DOHH2 (cell line): ENCODE data around the gene GDPD4.

Source experiments
- H3F3A ChIP-seq: fragments of 200-600 bp; sonication (generic), shearing (Covaris generic); 2 replicates; pipeline ENCODE4 v1.6.0; 2016; ENCODE audit warnings: antibody characterized with exemption, mild to moderate bottlenecking; ENCODE audit not compliant: control insufficient read depth, insufficient read depth
- H3K27ac ChIP-seq: fragments of 200-600 bp; sonication (generic); 2 replicates; pipeline ENCODE4 v1.5.1; 2014; ENCODE audit warnings: low read depth, mild to moderate bottlenecking, low read length, moderate library complexity
- H3K27me3 ChIP-seq: fragments of 200-600 bp; sonication (generic); 2 replicates; pipeline ENCODE4 v1.6.1; 2014; ENCODE audit warnings: mild to moderate bottlenecking, low read length, mixed read lengths; ENCODE audit not compliant: control insufficient read depth
- H3K36me3 ChIP-seq: fragments of 200-600 bp; sonication (generic); 2 replicates; pipeline ENCODE4 v1.6.1; 2014; ENCODE audit warnings: mild to moderate bottlenecking, low read length, moderate library complexity, mixed read lengths; ENCODE audit not compliant: control insufficient read depth
- H3K4me1 ChIP-seq: fragments of 200-600 bp; sonication (generic); 2 replicates; pipeline ENCODE4 v1.6.1; 2014; ENCODE audit warnings: mild to moderate bottlenecking, low read length, mixed read lengths; ENCODE audit not compliant: control insufficient read depth
- H3K4me2 ChIP-seq: fragments of 200-600 bp; sonication (generic); 2 replicates; pipeline ENCODE4 v1.6.0; 2014; ENCODE audit warnings: mild to moderate bottlenecking, low read length, moderate library complexity
- H3K4me3 ChIP-seq: fragments of 200-600 bp; sonication (generic); 2 replicates; pipeline ENCODE4 v1.5.1; 2014; ENCODE audit warnings: mild to moderate bottlenecking, low read length, mixed read lengths
- H3K79me2 ChIP-seq: fragments of 200-600 bp; sonication (generic); 2 replicates; pipeline ENCODE4 v1.6.1; 2014; ENCODE audit warnings: mild to moderate bottlenecking, low read length, mixed read lengths; ENCODE audit not compliant: control insufficient read depth
- H3K9me2 ChIP-seq: fragments of 200-600 bp; sonication (generic); replicated peaks from 2 replicates; pipeline ENCODE4 v1.6.1; 2014; ENCODE audit warnings: mild to moderate bottlenecking, low read length, mixed read lengths; ENCODE audit not compliant: control insufficient read depth
- H3K9me3 ChIP-seq: fragments of 200-600 bp; sonication (generic); 2 replicates; pipeline ENCODE4 v1.6.1; 2014; ENCODE audit warnings: antibody characterized with exemption, low read length, mixed read lengths; ENCODE audit not compliant: control insufficient read depth, insufficient read depth
- H4K20me1 ChIP-seq: fragments of 200-600 bp; sonication (generic); 2 replicates; pipeline ENCODE4 v1.6.0; 2014; ENCODE audit warnings: low read depth, mild to moderate bottlenecking, antibody characterized with exemption, low read length, moderate library complexity; ENCODE audit not compliant: control insufficient read depth, insufficient read depth
- CTCF ChIP-seq: fragments of 200-600 bp; sonication (generic); IDR thresholded peaks from one replicate; pipeline ENCODE4 v1.5.1; 2014; ENCODE audit warnings: antibody characterized with exemption, mild to moderate bottlenecking, low read depth, low read length; ENCODE audit not compliant: poor library complexity, severe bottlenecking
- EZH2phosphoT487 ChIP-seq: fragments of 200-600 bp; sonication (generic); IDR thresholded peaks from 2 replicates; pipeline ENCODE4 v1.6.1; 2017; ENCODE audit warnings: borderline replicate concordance, mild to moderate bottlenecking, antibody characterized with exemption, low read length, moderate library complexity, mixed read lengths

The GDPD4 gene

GRCh38 chr11:77187111-77187750, 114.3 kb downstream of the GDPD4 start:
- H3K4me2 ChIP-seq = no peak overlapping the region
- no peaks in the 10 kb centered on the region for H3K4me1 ChIP-seq
- H3K9me3 ChIP-seq = no peaks in the 10 kb centered on the region
- TF ChIP-seq EZH2phosphoT487 = no peak
- no peak for TF ChIP-seq CTCF
- H3K4me3 ChIP-seq = no peak overlapping the region
- H3K79me2 ChIP-seq = no peaks in the 10 kb centered on the region
- H3K9me2 ChIP-seq = no peaks in the 10 kb centered on the region
- H3K36me3 ChIP-seq = no peaks in the 10 kb centered on the region
- no peak overlapping the region for H3K27ac ChIP-seq
- H3K27me3 ChIP-seq = no peaks in the 10 kb centered on the region
- no peaks in the 10 kb centered on the region for H4K20me1 ChIP-seq
- H3F3A ChIP-seq = no peaks in the 10 kb centered on the region

- Histone ChIP-seq H3F3A (no peaks in the 10 kb centered on the region), H3K9me2 (no peaks in the 10 kb centered on the region), H4K20me1 (no peaks in the 10 kb centered on the region), H3K9me3 (no peaks in the 10 kb centered on the region), H3K79me2 (no peaks in the 10 kb centered on the region), H3K4me1 (no peaks in the 10 kb centered on the region), H3K4me2 (no peak overlapping the region), H3K36me3 (no peaks in the 10 kb centered on the region), H3K27ac (no peak overlapping the region), H3K4me3 (no peak overlapping the region), H3K27me3 (no peaks in the 10 kb centered on the region)
- TF ChIP-seq EZH2phosphoT487 (no peak), CTCF (no peak)
Measured at GRCh38 chr11:77186302-77186701, 115.2 kb downstream of the GDPD4 start.

- Histone ChIP-seq H3K79me2 (no peaks in the 10 kb centered on the region), H3K27ac (no peak overlapping the region), H3F3A (no peaks in the 10 kb centered on the region), H3K9me2 (no peaks in the 10 kb centered on the region), H3K36me3 (no peaks in the 10 kb centered on the region), H3K4me1 (no peaks in the 10 kb centered on the region), H3K4me2 (no peak overlapping the region), H3K27me3 (no peaks in the 10 kb centered on the region), H4K20me1 (no peaks in the 10 kb centered on the region), H3K9me3 (no peaks in the 10 kb centered on the region), H3K4me3 (no peak overlapping the region)
- no peak for TF ChIP-seq CTCF
- TF ChIP-seq EZH2phosphoT487 = no peak
Measured at GRCh38 chr11:77184136-77184860, 117.2 kb downstream of the GDPD4 start.
